ENCODE data around the gene SORCS1.
"Not testable (repeated sequence)": the region's sequence is repeated elsewhere in the genome, so short reads cannot be mapped to it uniquely, and the experiment has no call there.

Gene SORCS1

GRCh38 chr10:106938513-106938912 lies 226.0 kb downstream of the SORCS1 start:
- no peak for DNase-seq

DNA sequence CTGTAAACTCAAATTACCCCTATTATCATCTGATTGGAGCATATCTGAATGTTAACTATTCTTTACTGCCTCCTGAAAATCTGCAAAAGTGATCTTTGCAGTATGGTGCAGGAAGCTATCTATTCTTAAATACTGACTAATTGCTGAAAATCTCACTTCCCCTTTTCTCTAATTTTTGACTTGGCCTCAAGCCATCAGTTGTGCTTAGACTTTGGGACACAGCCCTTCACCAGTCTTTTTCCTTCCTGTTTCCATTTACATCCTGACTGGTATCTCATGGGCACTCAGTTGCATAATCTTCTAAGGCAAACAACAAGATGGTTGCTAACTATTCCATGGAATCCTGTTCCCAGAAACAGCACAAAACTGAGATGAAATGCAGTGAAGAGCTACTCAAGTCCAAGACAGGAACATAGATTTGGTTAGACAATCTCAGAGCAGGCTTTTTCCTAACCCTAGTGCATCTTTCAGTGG lies 228.5 kb downstream of the SORCS1 start:
- no peak for DNase-seq

GRCh38 chr10:106931853-106932249 lies 232.7 kb downstream of the SORCS1 start:
- DNase-seq, result no peak

DNA sequence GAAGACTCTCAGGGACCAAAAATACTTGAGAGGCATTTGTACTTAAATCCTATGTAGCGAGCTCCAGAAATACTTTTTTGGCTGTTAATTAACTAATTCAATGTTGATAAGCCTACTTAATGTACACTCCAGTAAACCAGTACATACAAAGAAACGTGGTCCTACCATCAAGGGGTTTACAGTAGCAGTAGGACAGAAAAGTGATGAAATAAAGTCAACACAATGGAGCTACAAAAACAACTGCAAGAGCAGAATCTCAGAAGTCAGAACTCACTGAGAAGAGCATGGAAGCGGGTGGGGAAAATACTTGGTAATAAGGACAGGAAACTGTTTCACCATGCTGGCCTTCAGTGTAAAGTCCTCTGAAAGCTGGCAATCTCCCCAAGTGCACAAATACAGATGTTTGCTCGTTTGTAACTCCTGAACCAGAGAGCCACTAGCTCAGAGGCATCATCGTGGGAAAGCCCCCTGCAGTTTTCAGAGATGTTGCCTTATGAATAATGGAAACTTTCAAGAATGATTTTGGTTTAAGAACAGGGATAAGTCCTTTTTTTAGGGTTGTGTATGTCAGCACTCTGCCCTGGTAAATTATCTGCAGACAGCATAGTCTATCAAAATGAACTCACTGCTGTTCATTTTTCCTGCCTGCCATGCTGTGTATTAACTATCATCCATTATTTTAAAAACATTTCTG lies 233.2 kb downstream of the SORCS1 start:
- DNase-seq, result no peak

DNA sequence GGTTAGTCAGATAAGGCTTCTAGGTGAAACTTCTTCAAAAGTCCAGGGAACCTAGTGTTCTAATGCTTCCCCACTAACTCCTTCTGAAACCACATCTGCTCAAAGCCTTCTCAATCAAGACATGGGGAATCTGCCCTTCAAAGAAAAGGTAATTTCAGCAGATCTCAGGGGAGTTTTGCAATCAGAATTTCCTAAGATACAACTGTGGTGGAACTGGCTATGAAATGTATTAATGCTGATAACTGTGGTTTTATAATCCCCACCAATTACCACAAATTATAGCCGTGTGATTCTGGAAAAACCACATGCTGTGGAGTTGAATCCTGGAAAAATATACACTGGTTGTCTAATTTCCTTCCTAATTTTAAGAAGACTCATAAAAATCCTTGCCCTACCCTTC lies 233.8 kb downstream of the SORCS1 start:
- DNase-seq, result no peak

DNA sequence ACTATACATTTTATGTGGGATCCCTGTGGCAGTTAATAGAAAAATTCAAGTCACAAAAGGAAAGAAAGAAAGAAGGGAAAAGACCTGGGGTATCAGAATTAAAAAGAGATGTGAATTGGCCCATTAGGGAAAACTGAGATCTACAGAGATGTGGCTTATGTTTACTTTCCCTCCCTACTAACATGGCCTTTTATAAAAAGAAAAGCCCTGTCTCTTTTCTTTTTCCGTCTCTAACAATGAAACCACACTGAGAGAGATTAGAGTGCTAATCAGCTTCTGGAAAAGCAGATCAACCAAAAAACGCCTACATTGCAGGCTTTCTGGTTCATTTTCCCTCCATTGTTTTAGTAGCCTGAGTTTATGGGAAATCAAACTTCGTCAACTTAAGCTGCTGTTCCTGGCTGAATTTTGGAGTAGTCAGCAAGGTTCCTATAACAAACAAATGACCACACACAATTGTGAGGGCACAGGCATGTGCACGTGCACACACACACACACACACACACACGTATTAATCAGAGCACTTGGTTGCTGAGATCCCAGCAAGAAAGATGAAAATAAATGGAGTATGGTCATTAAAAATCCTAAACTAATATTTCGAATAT lies 235.1 kb downstream of the SORCS1 start:
- DNase-seq, result no peak

GRCh38 chr10:106928151-106928550 lies 236.4 kb downstream of the SORCS1 start:
- DNase-seq, result not testable (repeated sequence)

GRCh38 chr10:106925191-106925590 lies 239.3 kb downstream of the SORCS1 start:
- no peak for DNase-seq

DNA sequence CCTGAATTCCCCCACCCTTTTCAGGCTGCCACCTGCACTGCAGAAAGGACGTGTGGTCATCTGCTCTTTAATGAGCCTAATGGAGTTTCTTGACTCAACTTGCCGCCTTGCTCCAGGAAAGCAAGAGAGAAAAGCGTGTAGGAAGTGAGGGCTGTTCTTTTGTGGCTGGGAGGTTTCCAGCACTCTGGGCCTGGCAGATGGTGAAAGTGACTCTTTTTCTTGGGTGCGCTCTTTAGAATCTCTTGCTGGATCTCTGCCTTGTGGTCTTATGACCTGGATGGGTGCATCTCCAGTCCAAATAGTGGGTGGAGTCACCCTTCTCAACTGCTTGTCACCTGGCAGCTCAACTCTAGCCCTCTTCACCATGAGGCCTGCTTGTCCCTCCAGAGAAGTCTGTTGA lies 244.0 kb downstream of the SORCS1 start:
- DNase-seq, result no peak

DNA sequence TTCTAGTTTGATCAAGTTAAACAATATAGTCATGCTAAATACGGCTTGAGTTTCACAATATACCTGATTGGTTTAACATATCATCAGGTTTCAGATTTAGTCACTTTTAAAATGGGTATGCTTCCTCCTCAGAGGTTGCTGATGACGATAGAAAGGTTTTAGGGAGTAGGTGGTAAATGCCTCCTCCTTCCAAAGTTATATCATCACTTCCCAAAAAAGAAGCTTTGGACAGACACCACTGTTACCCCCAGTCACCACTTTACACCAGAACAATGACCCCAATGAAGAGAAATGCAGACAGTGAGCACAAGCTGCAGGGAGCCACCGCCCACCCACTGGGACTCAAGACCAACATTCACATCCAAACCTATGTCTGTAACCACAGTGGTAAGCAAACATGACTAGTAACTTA lies 244.6 kb downstream of the SORCS1 start:
- no peak for DNase-seq

GRCh38 chr10:106917452-106918055 lies 247.0 kb downstream of the SORCS1 start:
- DNase-seq, result no peak

DNA sequence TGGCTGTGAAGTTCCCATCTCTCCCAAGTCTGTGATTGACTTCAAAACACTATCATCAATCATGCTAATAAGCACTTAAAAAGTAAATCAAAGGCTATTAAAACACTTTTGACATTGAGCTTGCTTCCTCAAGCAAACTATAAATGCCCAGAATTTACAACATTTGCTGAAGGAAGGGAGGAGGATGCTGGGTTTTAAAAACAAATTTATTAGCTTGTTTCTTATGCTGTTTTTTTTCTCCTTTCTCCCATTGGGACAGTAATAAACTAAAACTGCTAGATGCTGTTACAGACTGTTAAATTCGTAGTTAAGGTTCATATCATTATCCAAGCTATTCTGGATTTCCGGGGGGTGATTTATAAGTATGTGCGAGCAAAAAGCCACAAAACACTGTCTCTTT lies 250.5 kb downstream of the SORCS1 start:
- DNase-seq, result no peak

- no peak for DNase-seq
Observed at GRCh38 chr10:106913348-106913747, 251.2 kb downstream of the SORCS1 start.

DNA sequence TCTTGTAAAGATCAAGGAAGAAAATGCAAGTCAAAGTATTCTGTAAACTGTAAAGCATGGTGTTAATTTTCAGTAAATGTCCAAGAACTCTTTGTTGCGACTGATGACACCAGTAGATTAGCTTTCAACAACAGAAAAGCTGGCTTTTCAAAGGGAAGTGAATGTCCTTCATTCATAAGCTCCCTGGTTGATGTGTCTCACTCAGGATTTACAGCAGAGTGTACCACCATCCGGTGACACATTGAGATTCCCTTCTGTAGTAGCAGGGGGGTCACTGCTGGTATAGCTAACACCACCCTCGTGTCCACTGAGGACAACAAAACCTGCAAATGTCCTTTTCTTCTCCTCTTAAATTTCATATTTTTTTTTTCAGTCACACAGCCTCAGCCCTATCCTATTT lies 253.4 kb downstream of the SORCS1 start:
- no peak for DNase-seq

DNA sequence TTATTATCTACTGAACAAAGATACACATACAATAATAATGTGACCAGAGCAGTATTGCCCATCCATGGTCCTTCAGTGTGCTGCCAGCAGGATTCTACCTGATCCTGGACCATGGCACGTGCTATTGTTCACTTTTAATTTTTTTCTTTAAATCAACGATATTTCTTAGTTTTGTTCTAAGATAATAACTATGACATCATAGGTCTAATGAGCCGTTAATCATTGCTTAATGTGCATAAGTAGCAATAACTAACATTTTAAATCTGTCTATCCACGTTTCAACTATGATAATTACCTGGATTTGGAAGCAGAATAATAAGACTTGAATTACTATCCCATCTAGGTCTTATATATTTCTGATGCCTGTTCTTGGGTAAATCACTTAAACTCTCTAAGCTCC lies 253.8 kb downstream of the SORCS1 start:
- DNase-seq, result no peak

GRCh38 chr10:106908225-106908624 lies 256.3 kb downstream of the SORCS1 start:
- no peak for DNase-seq

GRCh38 chr10:106904209-106904608 lies 260.3 kb downstream of the SORCS1 start:
- no peak for DNase-seq

GRCh38 chr10:106903180-106903579 lies 261.3 kb downstream of the SORCS1 start:
- DNase-seq, result no peak

DNA sequence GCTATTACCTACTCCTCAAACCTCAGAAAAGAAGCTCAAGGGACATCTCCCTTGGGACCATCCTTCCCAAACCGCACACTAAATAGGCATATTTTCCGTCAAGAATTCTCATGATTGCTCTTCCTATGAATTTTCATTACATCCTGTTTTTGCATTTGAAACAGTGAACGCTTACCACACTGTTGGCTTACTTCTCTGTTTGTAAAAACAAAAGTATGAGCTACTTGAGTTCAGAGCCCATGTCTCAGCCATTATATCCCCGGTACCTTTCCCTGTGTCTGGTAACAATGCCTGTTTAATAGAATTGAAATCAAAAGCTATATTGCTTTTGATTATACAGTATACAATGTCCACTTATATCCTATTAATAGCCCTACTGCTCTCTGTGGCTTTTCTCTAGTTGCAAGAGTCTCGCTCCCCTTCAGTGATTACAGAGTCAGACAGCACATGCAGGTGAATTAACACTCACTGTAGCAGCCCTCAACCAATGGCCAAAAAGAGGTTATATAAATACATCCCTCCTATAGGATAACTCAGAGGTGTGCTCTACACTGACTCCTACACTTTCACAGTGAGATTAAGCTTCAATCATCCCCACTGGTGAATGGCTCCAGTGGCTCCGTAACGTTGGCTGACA lies 264.4 kb downstream of the SORCS1 start:
- DNase-seq, result no peak

DNA sequence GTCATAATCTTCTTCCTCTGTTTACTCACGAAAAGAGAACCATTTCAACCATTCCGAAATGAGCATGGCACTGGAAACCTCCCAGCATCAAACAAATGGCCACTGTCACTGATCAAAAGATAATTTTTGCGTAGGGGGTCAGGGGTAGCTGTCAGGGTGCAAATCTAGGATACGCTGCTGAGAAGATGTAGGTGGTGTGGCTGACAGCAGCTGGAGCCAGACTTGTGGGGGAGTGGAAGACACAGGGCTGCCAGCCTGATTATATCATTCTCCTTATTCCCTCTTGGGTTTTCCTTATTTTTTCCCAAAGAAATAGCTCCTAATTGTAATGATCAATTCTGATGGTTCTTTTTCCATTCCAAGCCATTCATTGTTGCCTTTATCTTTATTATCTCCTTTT lies 266.1 kb downstream of the SORCS1 start:
- no peak for DNase-seq

- DNase-seq, result no peak
Observed at GRCh38 chr10:106897719-106898118, 266.8 kb downstream of the SORCS1 start.

- DNase-seq, result no peak
Observed at GRCh38 chr10:106894692-106895091, 269.8 kb downstream of the SORCS1 start.

DNA sequence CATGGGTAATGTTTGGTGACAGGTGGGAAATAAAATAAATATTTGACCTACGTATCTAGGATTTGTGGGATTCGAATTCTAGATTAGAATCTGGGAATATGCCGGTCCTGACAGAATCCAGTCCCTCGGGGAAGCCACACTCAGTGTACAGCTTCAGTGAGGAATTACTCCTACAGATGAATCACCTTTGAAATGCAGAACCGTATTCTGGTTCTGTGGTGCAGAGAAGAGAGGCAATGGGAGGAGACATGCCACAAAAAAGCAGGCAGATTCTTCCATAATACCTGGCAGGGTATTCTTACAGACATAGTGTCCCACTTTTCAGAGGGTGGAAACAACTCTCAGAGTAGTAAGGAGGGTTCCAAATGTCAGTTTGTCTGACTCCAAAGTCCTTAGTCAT lies 286.9 kb downstream of the SORCS1 start:
- DNase-seq, result no peak

- no peak for DNase-seq
Observed at GRCh38 chr10:106874604-106874889, 290.0 kb downstream of the SORCS1 start.

All from activated CD4-positive, CD25-positive, alpha-beta regulatory T cell treated with anti-CD3 and anti-CD28 coated beads, Interleukin-2, amount 50 U/mL, for 72 hours (primary cell).